ENCODE results near the gene SNTN. TPM values are rescaled to one million over a fixed set of nuclear protein-coding genes. Genes with fewer than 3 reads are reported as not detected.

Gene SNTN
- total and polyA plus RNA-seq, 2 donors (not counting 3 experiments of a cell fraction or from before 2014, with no cell fraction given): not detected

DNA sequence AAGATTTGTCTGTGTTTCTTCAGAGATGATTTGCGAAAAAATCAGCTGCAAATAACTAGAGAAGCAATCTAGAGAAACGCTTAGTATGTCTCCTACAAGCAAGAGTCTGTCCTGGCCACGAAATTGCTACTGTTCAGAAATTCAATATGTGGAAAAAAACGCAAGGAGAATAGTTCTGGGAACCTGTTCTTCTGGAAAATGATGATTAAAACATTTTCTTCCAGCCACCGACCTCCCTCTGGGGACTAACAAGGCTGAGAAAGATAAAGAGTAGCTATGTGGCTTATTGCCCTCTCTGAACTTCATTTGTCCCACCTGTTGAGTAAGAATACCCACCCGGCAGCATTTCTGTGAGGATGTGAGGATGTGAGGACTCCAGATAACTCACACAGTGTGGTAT lies 31.6 kb downstream of the SNTN start:
- H3K27me3 ChIP-seq (ENCODE audit: control insufficient read depth in 2 of 2, insufficient read depth in 2 of 2, low read length in 2 of 2): no peaks in the 10 kb centered on the region
- H3K9ac ChIP-seq (replicated peaks; ENCODE audit: extremely low read depth, insufficient read depth, low read length): no peak overlapping the region
- H3K4me1 ChIP-seq (ENCODE audit: control insufficient read depth, extremely low read depth, insufficient read depth, low read length): no peaks in the 10 kb centered on the region
- dilution Hi-C loops (cut with MboI; ENCODE audit: extremely low pct_ligation_motif_present, low sequenced_read_pairs): no loop called here
- FAIRE-seq: no peak
- CTCF ChIA-PET: no interaction called here
- intact Hi-C loops (cut with micrococcal nuclease): no loop called here
- no peak overlapping the region for H3K4me3 ChIP-seq (replicated peaks in 1 of 3; ENCODE audit: insufficient read depth in 1 of 3, low read depth in 1 of 3, low read length in 3 of 3)
- TF ChIP-seq MYC (IDR thresholded peaks at IDR 0.05; ENCODE audit: low read depth, low read length) (no peak), CTCF (IDR thresholded peaks at IDR 0.05; ENCODE audit: extremely low read depth in 1 of 2, insufficient read depth in 1 of 2, low read depth in 1 of 2, low read length in 2 of 2) (no peak), GATA2 (IDR thresholded peaks at IDR 0.05; ENCODE audit: insufficient read depth, insufficient read length, low read depth, low read length) (no peak), FOS (IDR thresholded peaks at IDR 0.05; ENCODE audit: borderline replicate concordance, insufficient read depth, low read length) (no peak), POLR2AphosphoS5 (IDR thresholded peaks at IDR 0.05; ENCODE audit: insufficient read depth, low read depth, low read length) (no peak), EZH2 (IDR thresholded peaks at IDR 0.05; ENCODE audit: borderline replicate concordance, low read depth, low read length, severe bottlenecking) (no peak), JUN (IDR thresholded peaks at IDR 0.05; ENCODE audit: borderline replicate concordance, insufficient read depth, insufficient read length, low read depth) (no peak), POLR2A (IDR thresholded peaks at IDR 0.05; ENCODE audit: low read depth, low read length) (no peak)
- TF ChIP-seq, protein P1, sequence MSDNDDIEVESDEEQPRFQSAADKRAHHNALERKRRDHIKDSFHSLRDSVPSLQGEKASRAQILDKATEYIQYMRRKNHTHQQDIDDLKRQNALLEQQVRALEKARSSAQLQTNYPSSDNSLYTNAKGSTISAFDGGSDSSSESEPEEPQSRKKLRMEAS (IDR thresholded peaks at IDR 0.05; ENCODE audit: insufficient read depth, insufficient read length): no peak
- no peak overlapping the region for H3K27ac ChIP-seq (ENCODE audit: insufficient read depth, low read depth, low read length)
- H3K79me2 ChIP-seq (ENCODE audit: control insufficient read depth, insufficient read depth, low read length): no peaks in the 10 kb centered on the region
- POLR2A ChIA-PET: no interaction called here
- H3K36me3 ChIP-seq (ENCODE audit: control insufficient read depth in 2 of 2, extremely low read depth in 1 of 2, insufficient read depth in 2 of 2, low read length in 2 of 2): no peaks in the 10 kb centered on the region
- no TSS peak for BruUV-seq (replicated peaks)
- no peaks in the 10 kb centered on the region for H3K9me3 ChIP-seq (replicated peaks; ENCODE audit: control insufficient read depth, insufficient read depth, low read length)
- no peaks in the 10 kb centered on the region for H4K20me1 ChIP-seq (replicated peaks; ENCODE audit: control insufficient read depth, extremely low read depth, insufficient read depth, low read length)
- H2AFZ ChIP-seq (ENCODE audit: low read depth, low read length): no peak overlapping the region
- no peak overlapping the region for H3K4me2 ChIP-seq (ENCODE audit: insufficient read depth, low read length)
- DNase-seq (ENCODE audit: low read depth, low spot score): no peak
- H3K9me1 ChIP-seq (replicated peaks; ENCODE audit: control insufficient read depth, extremely low read depth, insufficient read depth, low read length): no peaks in the 10 kb centered on the region
